ENCODE data around the gene NEDD9. TPM values are rescaled to one million over a fixed set of nuclear protein-coding genes. Genes with fewer than 3 reads are reported as not detected.

NEDD9 gene
- total RNA-seq, 2 donors from 2014 or later, result 43.4 to 73.1 TPM

DNA sequence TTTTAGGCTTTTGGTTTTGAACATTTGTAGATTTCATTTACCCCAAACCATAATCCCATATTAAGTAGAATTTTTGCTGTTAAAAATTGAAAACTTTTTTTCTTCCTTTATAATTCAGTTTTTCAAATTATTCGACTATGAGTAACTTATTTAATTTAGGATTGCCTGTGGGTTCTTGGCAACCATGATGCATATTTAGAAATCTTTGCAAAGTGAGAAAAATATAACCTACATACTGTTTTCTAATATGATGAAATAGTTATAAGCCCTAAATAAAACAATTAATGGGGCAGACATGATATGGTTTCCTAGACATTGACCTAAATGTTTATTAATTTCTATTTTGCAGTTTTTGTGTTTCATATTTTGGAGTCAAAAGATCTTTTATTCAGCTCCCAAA lies 23.6 kb downstream of the NEDD9 start:
- Histone ChIP-seq H3K4me1 (peaks cover 18% of the 10 kb centered on the region), H3K27me3 (no peaks in the 10 kb centered on the region), H3K27ac (no peak overlapping the region), H3K9me3 (no peaks in the 10 kb centered on the region), H3K4me3 (no peak overlapping the region), H3K36me3 (peaks cover 5% of the 10 kb centered on the region), H3K9ac (ENCODE audit: low read depth in 2 of 2, low read length in 2 of 2) (no peak overlapping the region)
- TF ChIP-seq, protein P1, sequence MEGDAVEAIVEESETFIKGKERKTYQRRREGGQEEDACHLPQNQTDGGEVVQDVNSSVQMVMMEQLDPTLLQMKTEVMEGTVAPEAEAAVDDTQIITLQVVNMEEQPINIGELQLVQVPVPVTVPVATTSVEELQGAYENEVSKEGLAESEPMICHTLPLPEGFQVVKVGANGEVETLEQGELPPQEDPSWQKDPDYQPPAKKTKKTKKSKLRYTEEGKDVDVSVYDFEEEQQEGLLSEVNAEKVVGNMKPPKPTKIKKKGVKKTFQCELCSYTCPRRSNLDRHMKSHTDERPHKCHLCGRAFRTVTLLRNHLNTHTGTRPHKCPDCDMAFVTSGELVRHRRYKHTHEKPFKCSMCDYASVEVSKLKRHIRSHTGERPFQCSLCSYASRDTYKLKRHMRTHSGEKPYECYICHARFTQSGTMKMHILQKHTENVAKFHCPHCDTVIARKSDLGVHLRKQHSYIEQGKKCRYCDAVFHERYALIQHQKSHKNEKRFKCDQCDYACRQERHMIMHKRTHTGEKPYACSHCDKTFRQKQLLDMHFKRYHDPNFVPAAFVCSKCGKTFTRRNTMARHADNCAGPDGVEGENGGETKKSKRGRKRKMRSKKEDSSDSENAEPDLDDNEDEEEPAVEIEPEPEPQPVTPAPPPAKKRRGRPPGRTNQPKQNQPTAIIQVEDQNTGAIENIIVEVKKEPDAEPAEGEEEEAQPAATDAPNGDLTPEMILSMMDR (IDR thresholded peaks at IDR 0.05), result no peak
- DNase-seq, result no peak
- intact Hi-C loops (cut with DNase I), result no loop called here

DNA sequence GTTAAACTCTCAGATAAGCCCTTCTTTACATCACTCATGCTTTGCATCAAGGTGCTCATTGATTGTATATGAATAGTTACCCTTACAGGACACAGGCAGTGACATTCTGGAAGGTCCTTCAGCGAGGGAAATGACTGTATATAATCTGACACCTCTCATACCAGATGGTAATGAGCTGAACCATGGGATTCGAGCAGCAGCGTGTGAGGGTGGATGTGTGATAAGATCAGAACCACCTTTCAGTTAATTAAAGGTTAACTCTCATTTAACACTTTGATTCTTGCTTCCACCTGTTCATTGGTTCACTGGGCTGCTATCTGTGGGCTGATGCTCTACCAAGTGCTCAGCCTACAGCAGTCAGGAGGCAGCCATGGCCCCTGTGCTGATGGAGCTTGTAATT lies 24.2 kb downstream of the NEDD9 start:
- H3K4me3 ChIP-seq, result no peak overlapping the region
- H3K9me3 ChIP-seq, result no peaks in the 10 kb centered on the region
- no peak overlapping the region for H3K27ac ChIP-seq
- intact Hi-C loops (cut with DNase I), result no loop called here
- H3K9ac ChIP-seq (ENCODE audit: low read depth in 2 of 2, low read length in 2 of 2), result peak overlapping the region in 1 of 2 donors; percentile 32
- TF ChIP-seq, protein P1 (IDR thresholded peaks at IDR 0.05), result no peak
- H3K4me1 ChIP-seq, result peaks cover 18% of the 10 kb centered on the region
- DNase-seq, result no peak
- H3K27me3 ChIP-seq, result no peaks in the 10 kb centered on the region
- peaks cover 5% of the 10 kb centered on the region for H3K36me3 ChIP-seq

DNA sequence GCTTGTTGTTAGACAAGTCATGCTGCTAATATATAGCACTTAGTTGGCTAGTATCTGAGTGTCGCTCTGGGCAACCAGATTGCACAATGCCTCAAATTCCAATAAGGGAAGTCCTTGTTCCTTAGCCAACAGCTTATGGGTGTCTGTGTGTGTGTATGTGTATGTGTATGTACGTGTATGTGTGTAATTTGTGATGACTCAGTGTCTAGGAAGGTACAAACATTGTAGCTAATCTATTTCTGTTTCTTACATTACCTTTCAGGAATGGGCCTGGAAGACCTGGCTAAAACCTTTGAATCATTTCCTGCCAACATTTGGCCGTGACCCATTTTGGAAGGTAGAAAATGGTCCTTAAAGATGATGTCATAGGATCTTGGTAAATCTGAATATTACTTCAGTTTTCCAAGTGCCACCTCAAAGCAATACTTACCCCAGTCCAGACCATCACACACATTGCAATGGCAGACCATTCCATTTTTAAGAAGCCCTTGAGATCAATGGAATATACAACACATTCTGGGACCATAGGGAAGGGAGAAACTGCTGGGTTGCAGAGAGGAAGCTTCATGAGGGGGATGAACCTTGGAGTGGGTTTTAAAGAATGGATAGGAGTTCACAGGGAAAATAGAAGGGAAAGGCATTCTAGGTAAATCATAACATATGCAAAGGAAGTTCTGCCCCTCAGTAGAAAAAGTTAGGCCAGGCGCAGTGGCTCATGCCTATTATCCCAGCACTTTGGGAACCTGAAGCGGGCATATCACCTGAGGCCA lies 25.1 kb downstream of the NEDD9 start:
- Histone ChIP-seq H3K4me3 (no peak overlapping the region), H3K27ac (peak overlapping the region; percentile 54), H3K4me1 (peaks cover 18% of the 10 kb centered on the region), H3K9me3 (no peaks in the 10 kb centered on the region), H3K9ac (ENCODE audit: low read depth in 2 of 2, low read length in 2 of 2) (no peak overlapping the region), H3K36me3 (no peaks in the 10 kb centered on the region), H3K27me3 (no peaks in the 10 kb centered on the region)
- TF ChIP-seq, protein P1 (IDR thresholded peaks at IDR 0.05), result no peak
- intact Hi-C loops (cut with DNase I), result no loop called here
- peak; percentile 63 for DNase-seq

DNA sequence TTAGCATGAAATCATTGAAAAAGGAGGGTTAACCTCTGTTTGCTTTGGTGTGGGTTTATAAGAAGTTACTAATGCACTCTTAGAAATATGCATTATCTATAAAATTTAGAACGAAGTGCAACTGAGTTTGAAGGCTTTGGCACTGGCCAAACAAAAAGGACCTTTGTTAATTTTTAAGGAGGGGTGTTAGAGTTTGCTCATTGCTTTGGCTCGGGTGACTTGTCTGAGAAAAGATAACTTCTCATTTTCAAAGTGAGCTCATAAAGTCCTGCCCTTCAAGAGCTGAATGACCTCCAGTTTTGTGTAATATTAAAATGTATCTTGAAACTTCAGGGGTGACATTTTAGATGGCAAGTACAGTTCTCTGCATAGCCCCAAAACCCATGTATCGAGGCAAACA lies 25.9 kb downstream of the NEDD9 start:
- TF ChIP-seq, protein P1 (IDR thresholded peaks at IDR 0.05), result no peak
- Histone ChIP-seq H3K4me1 (peaks cover 18% of the 10 kb centered on the region), H3K27me3 (no peaks in the 10 kb centered on the region), H3K9ac (ENCODE audit: low read depth in 2 of 2, low read length in 2 of 2) (no peak overlapping the region), H3K27ac (peak overlapping the region; percentile 54), H3K4me3 (no peak overlapping the region), H3K9me3 (no peaks in the 10 kb centered on the region), H3K36me3 (no peaks in the 10 kb centered on the region)
- DNase-seq, result no peak
- intact Hi-C loops (cut with DNase I), result no loop called here

DNA sequence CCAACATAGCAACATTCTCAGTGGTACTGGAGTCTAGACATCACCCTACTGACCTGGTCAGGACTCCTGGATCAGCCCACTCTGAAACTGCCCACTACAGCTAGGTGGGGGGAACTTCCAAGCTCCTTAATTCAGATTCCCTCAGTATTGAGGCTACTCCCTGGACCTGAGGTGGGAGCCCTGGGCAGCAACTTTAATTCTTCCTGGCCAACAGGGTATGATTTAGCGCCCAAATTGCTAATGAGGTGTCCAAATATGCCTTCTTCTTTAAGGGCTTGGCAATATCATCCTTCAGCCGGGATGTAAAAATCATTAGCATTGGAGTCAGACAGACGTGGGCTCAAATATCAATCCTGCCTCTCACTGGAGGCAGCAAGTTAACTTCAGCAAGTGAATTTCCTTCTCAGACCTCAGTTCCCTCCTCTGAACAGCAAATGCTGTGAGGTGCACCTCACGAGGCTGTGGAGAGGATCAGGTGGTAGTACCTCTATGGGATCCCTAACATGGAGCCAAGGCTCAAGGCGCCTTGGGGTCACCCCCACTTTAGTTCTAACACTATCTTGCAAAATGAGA lies 27.6 kb downstream of the NEDD9 start:
- TF ChIP-seq, protein P1 (IDR thresholded peaks at IDR 0.05), result no peak
- Histone ChIP-seq H3K4me1 (peaks cover 13% of the 10 kb centered on the region), H3K9ac (ENCODE audit: low read depth in 2 of 2, low read length in 2 of 2) (no peak overlapping the region), H3K4me3 (no peak overlapping the region), H3K9me3 (no peaks in the 10 kb centered on the region), H3K27me3 (no peaks in the 10 kb centered on the region), H3K27ac (no peak overlapping the region), H3K36me3 (no peaks in the 10 kb centered on the region)
- intact Hi-C loops (cut with DNase I), result no loop called here
- DNase-seq, result no peak

All from colonic mucosa (tissue), 4 donors.